ENCODE data around the gene CHST8. TPM values are rescaled to one million over a fixed set of nuclear protein-coding genes. Genes with fewer than 3 reads are reported as not detected.

Gene CHST8
- total RNA-seq, 1 experiment from 2014 or later = not detected

DNA sequence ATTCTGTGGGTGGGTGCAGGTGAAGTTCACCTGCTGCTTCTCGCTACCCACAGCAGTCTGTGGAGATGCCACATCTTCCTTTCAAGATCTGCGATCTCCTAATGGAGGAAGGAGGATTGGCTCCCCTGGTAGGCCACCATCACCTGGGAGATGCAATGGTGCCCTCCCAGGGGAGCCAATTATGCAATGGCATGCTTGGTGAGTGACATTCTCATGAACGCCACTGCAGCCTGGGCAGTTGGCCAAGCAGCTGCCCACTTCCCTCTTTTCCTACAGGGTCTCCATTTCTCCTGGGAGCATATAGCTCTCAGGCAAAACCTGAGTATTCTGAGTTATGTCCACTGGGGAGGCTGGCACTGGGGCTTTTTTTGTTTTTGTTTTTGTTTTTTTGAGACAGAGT lies 91.4 kb downstream of the CHST8 start:
- no TSS peak for BruUV-seq (replicated peaks)
- ChIA-PET CTCF (no interaction called here), POLR2A (no interaction called here)
- Mint-ChIP-seq H3K27me3 (ENCODE audit: insufficient read depth, unreplicated experiment) (no peaks in the 10 kb centered on the region), H3K4me1 (ENCODE audit: insufficient read depth, unreplicated experiment) (no peaks in the 10 kb centered on the region), H3K27ac (ENCODE audit: low read depth, unreplicated experiment) (no peak overlapping the region), H3K4me3 (ENCODE audit: unreplicated experiment) (no peak overlapping the region), H3K36me3 (ENCODE audit: insufficient read depth, unreplicated experiment) (no peaks in the 10 kb centered on the region), H3K9me3 (ENCODE audit: unreplicated experiment) (no peaks in the 10 kb centered on the region)
- DNase-seq (ENCODE audit: unreplicated experiment) = no peak
- TF ChIP-seq, protein P1, sequence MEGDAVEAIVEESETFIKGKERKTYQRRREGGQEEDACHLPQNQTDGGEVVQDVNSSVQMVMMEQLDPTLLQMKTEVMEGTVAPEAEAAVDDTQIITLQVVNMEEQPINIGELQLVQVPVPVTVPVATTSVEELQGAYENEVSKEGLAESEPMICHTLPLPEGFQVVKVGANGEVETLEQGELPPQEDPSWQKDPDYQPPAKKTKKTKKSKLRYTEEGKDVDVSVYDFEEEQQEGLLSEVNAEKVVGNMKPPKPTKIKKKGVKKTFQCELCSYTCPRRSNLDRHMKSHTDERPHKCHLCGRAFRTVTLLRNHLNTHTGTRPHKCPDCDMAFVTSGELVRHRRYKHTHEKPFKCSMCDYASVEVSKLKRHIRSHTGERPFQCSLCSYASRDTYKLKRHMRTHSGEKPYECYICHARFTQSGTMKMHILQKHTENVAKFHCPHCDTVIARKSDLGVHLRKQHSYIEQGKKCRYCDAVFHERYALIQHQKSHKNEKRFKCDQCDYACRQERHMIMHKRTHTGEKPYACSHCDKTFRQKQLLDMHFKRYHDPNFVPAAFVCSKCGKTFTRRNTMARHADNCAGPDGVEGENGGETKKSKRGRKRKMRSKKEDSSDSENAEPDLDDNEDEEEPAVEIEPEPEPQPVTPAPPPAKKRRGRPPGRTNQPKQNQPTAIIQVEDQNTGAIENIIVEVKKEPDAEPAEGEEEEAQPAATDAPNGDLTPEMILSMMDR (IDR thresholded peaks at IDR 0.05; ENCODE audit: unreplicated experiment) = no peak
- intact Hi-C loops (cut with micrococcal nuclease) = no loop called here

DNA sequence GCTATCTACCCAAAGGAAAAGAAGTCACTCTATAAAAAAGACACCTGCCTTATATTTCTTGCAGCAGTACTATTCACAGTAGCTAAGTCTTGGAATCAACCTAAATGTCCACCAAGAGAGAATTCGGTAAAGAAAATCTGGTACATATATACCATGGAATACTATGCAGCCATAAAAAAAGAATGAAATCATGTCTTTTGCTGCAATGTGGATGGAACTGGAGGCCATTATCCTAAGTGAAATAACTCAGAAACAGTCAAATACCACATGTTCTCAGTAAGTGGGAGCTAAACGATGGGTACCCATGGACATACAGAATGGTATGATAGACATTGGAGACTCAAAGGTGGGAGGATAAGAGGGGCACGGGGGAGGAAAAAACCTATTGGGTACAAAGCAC lies 92.4 kb downstream of the CHST8 start:
- DNase-seq (ENCODE audit: unreplicated experiment) = no peak
- no peak overlapping the region for H3K4me3 Mint-ChIP-seq (ENCODE audit: unreplicated experiment)
- no peak overlapping the region for H3K27ac Mint-ChIP-seq (ENCODE audit: low read depth, unreplicated experiment)
- CTCF ChIA-PET = interaction anchor here (0.7 kb wide), 1 partner anchor 58 kb away, joined by 3 read pairs; no protein-coding TSS in a partner anchor
- no peaks in the 10 kb centered on the region for H3K36me3 Mint-ChIP-seq (ENCODE audit: insufficient read depth, unreplicated experiment)
- TF ChIP-seq, protein P1 (IDR thresholded peaks at IDR 0.05; ENCODE audit: unreplicated experiment) = no peak
- no peaks in the 10 kb centered on the region for H3K27me3 Mint-ChIP-seq (ENCODE audit: insufficient read depth, unreplicated experiment)
- H3K9me3 Mint-ChIP-seq (ENCODE audit: unreplicated experiment) = no peaks in the 10 kb centered on the region
- intact Hi-C loops (cut with micrococcal nuclease) = no loop called here
- BruUV-seq (replicated peaks) = no TSS peak
- H3K4me1 Mint-ChIP-seq (ENCODE audit: insufficient read depth, unreplicated experiment) = no peaks in the 10 kb centered on the region
- POLR2A ChIA-PET = no interaction called here

DNA sequence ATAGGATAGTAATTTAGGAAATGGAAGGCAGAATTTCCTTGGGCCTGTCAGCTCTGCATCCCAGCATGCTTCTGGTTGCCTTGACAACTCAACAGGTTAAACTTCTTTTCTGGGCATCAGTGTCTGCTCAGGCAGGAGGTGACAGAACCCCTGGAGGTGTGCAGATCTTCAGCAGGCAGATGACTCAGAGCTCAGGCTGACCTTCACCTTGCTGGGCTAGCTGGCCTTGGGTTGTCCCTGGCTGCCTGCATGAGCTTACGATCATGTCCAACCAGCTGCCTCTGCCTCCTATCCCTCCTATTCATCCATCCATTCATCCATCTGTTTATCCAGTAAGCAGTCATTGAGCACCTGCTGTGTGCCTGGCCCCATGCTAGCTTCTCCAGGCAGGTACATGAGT lies 93.7 kb downstream of the CHST8 start:
- Mint-ChIP-seq H3K27ac (ENCODE audit: low read depth, unreplicated experiment) (no peak overlapping the region), H3K4me1 (ENCODE audit: insufficient read depth, unreplicated experiment) (no peaks in the 10 kb centered on the region), H3K4me3 (ENCODE audit: unreplicated experiment) (no peak overlapping the region), H3K27me3 (ENCODE audit: insufficient read depth, unreplicated experiment) (no peaks in the 10 kb centered on the region), H3K9me3 (ENCODE audit: unreplicated experiment) (peaks cover 6% of the 10 kb centered on the region), H3K36me3 (ENCODE audit: insufficient read depth, unreplicated experiment) (no peaks in the 10 kb centered on the region)
- no TSS peak for BruUV-seq (replicated peaks)
- ChIA-PET POLR2A (no interaction called here), CTCF (interaction anchor here (0.7 kb wide), 1 partner anchor 64 kb away, joined by 3 read pairs; no protein-coding TSS in a partner anchor)
- no peak for DNase-seq (ENCODE audit: unreplicated experiment)
- intact Hi-C loops (cut with micrococcal nuclease) = no loop called here
- TF ChIP-seq, protein P1 (IDR thresholded peaks at IDR 0.05; ENCODE audit: unreplicated experiment) = no peak

DNA sequence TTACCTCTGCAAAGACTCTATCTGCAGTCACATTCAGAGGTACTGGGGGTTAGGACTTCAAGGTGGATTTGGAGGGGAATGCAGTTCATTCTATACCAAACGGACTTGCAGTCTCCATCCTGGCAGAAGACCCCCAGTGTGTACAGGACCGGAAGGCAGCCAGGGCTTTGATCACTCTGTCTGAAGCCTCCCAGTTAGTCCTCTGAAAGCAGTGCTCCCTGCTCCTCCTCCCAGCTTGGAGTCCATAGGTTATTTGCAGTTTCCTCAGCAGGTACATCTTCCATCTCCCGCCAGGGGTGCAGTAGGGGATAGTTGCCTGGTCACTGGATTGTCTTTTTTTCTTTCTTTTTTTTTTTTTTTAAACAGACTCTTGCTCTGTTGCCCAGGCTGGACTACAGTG lies 96.1 kb downstream of the CHST8 start:
- Mint-ChIP-seq H3K36me3 (ENCODE audit: insufficient read depth, unreplicated experiment) (no peaks in the 10 kb centered on the region), H3K27me3 (ENCODE audit: insufficient read depth, unreplicated experiment) (no peaks in the 10 kb centered on the region), H3K4me1 (ENCODE audit: insufficient read depth, unreplicated experiment) (no peaks in the 10 kb centered on the region), H3K9me3 (ENCODE audit: unreplicated experiment) (peaks cover 27% of the 10 kb centered on the region), H3K4me3 (ENCODE audit: unreplicated experiment) (no peak overlapping the region), H3K27ac (ENCODE audit: low read depth, unreplicated experiment) (no peak overlapping the region)
- CTCF ChIA-PET = interaction anchor here (0.6 to 0.7 kb wide), 2 partner anchors 39 to 904 kb away, joined by 3 to 5 read pairs; no protein-coding TSS in a partner anchor
- POLR2A ChIA-PET = no interaction called here
- no TSS peak for BruUV-seq (replicated peaks)
- DNase-seq (ENCODE audit: unreplicated experiment) = no peak
- TF ChIP-seq, protein P1 (IDR thresholded peaks at IDR 0.05; ENCODE audit: unreplicated experiment) = no peak
- intact Hi-C loops (cut with micrococcal nuclease) = no loop called here
